ENCODE data around the gene PPP1R12B. TPM values are rescaled to one million over a fixed set of nuclear protein-coding genes. Genes with fewer than 3 reads are reported as not detected.

PPP1R12B gene
- total and polyA plus RNA-seq, 2 experiments from 2014 or later: 13.2 to 13.8 TPM

DNA sequence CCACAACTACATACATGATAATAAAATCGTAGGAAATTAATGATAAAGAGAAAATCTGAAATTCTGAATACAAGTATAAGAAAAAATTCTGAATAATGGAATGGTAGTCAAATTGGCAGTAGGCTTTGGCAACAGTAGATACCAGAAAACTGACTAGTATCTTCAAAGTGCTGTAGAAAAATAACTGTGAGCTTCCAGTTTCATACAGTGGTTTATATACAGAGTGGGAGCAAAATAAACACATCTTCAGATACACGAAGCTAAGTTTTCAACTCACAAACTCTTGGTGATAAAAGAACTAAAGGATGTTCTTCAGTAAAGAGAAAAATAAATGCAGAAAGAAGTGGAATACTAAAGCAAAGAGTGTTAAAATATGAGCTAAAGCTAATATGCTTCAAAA, 173.4 kb downstream of the PPP1R12B start:
- Histone ChIP-seq H3K27me3 (ENCODE audit: insufficient read depth) (no peaks in the 10 kb centered on the region), H4K20me1 (replicated peaks; ENCODE audit: insufficient read depth) (no peaks in the 10 kb centered on the region), H3K36me3 (ENCODE audit: insufficient read depth) (no peaks in the 10 kb centered on the region), H3K27ac (ENCODE audit: low read depth) (no peak overlapping the region), H3K9me2 (ENCODE audit: insufficient read depth) (no peaks in the 10 kb centered on the region), H3F3A (replicated peaks; ENCODE audit: low read depth) (no peaks in the 10 kb centered on the region), H2AFZ (no peak overlapping the region), H3K79me2 (replicated peaks; ENCODE audit: insufficient read depth) (no peaks in the 10 kb centered on the region), H3K4me3 (no peak overlapping the region), H3K4me2 (no peak overlapping the region), H3K4me1 (ENCODE audit: insufficient read depth) (no peaks in the 10 kb centered on the region)
- Mint-ChIP-seq H3K9me3 (no peaks in the 10 kb centered on the region), H3K36me3 (ENCODE audit: low read depth) (no peaks in the 10 kb centered on the region), H3K27ac (no peak overlapping the region), H3K27me3 (ENCODE audit: insufficient read depth, low read depth, poor library complexity) (no peaks in the 10 kb centered on the region), H3K4me1 (no peaks in the 10 kb centered on the region), H3K4me3 (no peak overlapping the region)
- ATAC-seq: no peak
- TF ChIP-seq, protein P1, sequence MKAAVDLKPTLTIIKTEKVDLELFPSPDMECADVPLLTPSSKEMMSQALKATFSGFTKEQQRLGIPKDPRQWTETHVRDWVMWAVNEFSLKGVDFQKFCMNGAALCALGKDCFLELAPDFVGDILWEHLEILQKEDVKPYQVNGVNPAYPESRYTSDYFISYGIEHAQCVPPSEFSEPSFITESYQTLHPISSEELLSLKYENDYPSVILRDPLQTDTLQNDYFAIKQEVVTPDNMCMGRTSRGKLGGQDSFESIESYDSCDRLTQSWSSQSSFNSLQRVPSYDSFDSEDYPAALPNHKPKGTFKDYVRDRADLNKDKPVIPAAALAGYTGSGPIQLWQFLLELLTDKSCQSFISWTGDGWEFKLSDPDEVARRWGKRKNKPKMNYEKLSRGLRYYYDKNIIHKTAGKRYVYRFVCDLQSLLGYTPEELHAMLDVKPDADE (IDR thresholded peaks at IDR 0.05): no peak
- TF ChIP-seq STAT1 (IDR thresholded peaks at IDR 0.05; ENCODE audit: unreplicated experiment) (no peak), EZH2phosphoT487 (IDR thresholded peaks at IDR 0.05; ENCODE audit: unreplicated experiment) (no peak), NANOG (IDR thresholded peaks at IDR 0.05; ENCODE audit: borderline replicate concordance) (no peak), CREB1 (CRISPR knock-in tag; IDR thresholded peaks at IDR 0.05; ENCODE audit: low read depth) (no peak), EZH2 (IDR thresholded peaks at IDR 0.05; ENCODE audit: low read depth, unreplicated experiment) (no peak), ZNF331 (CRISPR knock-in tag; IDR thresholded peaks at IDR 0.05; ENCODE audit: low read depth) (no peak), JUNB (IDR thresholded peaks at IDR 0.05; ENCODE audit: unreplicated experiment) (no peak), ZNF114 (CRISPR knock-in tag; IDR thresholded peaks at IDR 0.05) (no peak), POLR2AphosphoS5 (IDR thresholded peaks at IDR 0.05; ENCODE audit: low read depth) (no peak)
- TF ChIP-seq, protein P2, sequence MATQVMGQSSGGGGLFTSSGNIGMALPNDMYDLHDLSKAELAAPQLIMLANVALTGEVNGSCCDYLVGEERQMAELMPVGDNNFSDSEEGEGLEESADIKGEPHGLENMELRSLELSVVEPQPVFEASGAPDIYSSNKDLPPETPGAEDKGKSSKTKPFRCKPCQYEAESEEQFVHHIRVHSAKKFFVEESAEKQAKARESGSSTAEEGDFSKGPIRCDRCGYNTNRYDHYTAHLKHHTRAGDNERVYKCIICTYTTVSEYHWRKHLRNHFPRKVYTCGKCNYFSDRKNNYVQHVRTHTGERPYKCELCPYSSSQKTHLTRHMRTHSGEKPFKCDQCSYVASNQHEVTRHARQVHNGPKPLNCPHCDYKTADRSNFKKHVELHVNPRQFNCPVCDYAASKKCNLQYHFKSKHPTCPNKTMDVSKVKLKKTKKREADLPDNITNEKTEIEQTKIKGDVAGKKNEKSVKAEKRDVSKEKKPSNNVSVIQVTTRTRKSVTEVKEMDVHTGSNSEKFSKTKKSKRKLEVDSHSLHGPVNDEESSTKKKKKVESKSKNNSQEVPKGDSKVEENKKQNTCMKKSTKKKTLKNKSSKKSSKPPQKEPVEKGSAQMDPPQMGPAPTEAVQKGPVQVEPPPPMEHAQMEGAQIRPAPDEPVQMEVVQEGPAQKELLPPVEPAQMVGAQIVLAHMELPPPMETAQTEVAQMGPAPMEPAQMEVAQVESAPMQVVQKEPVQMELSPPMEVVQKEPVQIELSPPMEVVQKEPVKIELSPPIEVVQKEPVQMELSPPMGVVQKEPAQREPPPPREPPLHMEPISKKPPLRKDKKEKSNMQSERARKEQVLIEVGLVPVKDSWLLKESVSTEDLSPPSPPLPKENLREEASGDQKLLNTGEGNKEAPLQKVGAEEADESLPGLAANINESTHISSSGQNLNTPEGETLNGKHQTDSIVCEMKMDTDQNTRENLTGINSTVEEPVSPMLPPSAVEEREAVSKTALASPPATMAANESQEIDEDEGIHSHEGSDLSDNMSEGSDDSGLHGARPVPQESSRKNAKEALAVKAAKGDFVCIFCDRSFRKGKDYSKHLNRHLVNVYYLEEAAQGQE (IDR thresholded peaks at IDR 0.05; ENCODE audit: unreplicated experiment): no peak
- TF ChIP-seq, protein P3, sequence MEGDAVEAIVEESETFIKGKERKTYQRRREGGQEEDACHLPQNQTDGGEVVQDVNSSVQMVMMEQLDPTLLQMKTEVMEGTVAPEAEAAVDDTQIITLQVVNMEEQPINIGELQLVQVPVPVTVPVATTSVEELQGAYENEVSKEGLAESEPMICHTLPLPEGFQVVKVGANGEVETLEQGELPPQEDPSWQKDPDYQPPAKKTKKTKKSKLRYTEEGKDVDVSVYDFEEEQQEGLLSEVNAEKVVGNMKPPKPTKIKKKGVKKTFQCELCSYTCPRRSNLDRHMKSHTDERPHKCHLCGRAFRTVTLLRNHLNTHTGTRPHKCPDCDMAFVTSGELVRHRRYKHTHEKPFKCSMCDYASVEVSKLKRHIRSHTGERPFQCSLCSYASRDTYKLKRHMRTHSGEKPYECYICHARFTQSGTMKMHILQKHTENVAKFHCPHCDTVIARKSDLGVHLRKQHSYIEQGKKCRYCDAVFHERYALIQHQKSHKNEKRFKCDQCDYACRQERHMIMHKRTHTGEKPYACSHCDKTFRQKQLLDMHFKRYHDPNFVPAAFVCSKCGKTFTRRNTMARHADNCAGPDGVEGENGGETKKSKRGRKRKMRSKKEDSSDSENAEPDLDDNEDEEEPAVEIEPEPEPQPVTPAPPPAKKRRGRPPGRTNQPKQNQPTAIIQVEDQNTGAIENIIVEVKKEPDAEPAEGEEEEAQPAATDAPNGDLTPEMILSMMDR (conservative IDR thresholded peaks at IDR 0.05; ENCODE audit: low read depth in 2 of 2): no peak
- TF ChIP-seq, protein P4, sequence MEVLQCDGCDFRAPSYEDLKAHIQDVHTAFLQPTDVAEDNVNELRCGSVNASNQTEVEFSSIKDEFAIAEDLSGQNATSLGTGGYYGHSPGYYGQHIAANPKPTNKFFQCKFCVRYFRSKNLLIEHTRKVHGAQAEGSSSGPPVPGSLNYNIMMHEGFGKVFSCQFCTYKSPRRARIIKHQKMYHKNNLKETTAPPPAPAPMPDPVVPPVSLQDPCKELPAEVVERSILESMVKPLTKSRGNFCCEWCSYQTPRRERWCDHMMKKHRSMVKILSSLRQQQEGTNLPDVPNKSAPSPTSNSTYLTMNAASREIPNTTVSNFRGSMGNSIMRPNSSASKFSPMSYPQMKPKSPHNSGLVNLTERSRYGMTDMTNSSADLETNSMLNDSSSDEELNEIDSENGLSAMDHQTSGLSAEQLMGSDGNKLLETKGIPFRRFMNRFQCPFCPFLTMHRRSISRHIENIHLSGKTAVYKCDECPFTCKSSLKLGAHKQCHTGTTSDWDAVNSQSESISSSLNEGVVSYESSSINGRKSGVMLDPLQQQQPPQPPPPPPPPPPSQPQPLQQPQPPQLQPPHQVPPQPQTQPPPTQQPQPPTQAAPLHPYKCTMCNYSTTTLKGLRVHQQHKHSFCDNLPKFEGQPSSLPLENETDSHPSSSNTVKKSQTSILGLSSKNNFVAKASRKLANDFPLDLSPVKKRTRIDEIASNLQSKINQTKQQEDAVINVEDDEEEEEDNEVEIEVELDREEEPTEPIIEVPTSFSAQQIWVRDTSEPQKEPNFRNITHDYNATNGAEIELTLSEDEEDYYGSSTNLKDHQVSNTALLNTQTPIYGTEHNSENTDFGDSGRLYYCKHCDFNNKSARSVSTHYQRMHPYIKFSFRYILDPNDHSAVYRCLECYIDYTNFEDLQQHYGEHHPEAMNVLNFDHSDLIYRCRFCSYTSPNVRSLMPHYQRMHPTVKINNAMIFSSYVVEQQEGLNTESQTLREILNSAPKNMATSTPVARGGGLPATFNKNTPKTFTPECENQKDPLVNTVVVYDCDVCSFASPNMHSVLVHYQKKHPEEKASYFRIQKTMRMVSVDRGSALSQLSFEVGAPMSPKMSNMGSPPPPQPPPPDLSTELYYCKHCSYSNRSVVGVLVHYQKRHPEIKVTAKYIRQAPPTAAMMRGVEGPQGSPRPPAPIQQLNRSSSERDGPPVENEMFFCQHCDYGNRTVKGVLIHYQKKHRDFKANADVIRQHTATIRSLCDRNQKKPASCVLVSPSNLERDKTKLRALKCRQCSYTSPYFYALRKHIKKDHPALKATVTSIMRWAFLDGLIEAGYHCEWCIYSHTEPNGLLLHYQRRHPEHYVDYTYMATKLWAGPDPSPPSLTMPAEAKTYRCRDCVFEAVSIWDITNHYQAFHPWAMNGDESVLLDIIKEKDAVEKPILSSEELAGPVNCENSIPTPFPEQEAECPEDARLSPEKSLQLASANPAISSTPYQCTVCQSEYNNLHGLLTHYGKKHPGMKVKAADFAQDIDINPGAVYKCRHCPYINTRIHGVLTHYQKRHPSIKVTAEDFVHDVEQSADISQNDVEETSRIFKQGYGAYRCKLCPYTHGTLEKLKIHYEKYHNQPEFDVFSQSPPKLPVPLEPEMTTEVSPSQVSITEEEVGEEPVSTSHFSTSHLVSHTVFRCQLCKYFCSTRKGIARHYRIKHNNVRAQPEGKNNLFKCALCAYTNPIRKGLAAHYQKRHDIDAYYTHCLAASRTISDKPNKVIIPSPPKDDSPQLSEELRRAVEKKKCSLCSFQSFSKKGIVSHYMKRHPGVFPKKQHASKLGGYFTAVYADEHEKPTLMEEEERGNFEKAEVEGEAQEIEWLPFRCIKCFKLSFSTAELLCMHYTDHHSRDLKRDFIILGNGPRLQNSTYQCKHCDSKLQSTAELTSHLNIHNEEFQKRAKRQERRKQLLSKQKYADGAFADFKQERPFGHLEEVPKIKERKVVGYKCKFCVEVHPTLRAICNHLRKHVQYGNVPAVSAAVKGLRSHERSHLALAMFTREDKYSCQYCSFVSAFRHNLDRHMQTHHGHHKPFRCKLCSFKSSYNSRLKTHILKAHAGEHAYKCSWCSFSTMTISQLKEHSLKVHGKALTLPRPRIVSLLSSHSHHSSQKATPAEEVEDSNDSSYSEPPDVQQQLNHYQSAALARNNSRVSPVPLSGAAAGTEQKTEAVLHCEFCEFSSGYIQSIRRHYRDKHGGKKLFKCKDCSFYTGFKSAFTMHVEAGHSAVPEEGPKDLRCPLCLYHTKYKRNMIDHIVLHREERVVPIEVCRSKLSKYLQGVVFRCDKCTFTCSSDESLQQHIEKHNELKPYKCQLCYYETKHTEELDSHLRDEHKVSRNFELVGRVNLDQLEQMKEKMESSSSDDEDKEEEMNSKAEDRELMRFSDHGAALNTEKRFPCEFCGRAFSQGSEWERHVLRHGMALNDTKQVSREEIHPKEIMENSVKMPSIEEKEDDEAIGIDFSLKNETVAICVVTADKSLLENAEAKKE (CRISPR knock-in tag; IDR thresholded peaks at IDR 0.05): no peak
- no peak for DNase-seq (ENCODE audit: low spot score)
